ENCODE results near the gene DEPDC7.

- TF ChIP-seq SIN3A (IDR thresholded peaks at IDR 0.05; ENCODE audit: borderline replicate concordance, insufficient read depth, low read length), result no peak
- no peak for TF ChIP-seq TAF1 (IDR thresholded peaks at IDR 0.05; ENCODE audit: borderline replicate concordance, insufficient read depth, low read length)
- no peak for TF ChIP-seq REST (IDR thresholded peaks at IDR 0.05; ENCODE audit: insufficient read depth in 1 of 2, low read depth in 2 of 2, low read length in 2 of 2)
- TF ChIP-seq POLR2AphosphoS5 (IDR thresholded peaks at IDR 0.05; ENCODE audit: low read depth, low read length), result no peak
Observed at GRCh38 chr11:33072465-33072864, 56.8 kb downstream of the DEPDC7 start.
